Fibroblast of villous mesenchyme (primary cell): ENCODE data around the gene PIP4P1. TPM values are rescaled to one million over a fixed set of nuclear protein-coding genes. Genes with fewer than 3 reads are reported as not detected.
A peak's percentile ranks its signal among the peaks of the same experiment; 100 is the strongest.

Source experiments
- DNase-seq: peaks from one replicate; pipeline ENCODE4 v3.0.0-alpha.2; 2010; ENCODE audit warnings: low read depth
- H3K4me3 ChIP-seq: 2 replicates; pipeline ENCODE4 v1.5.1; 2011; ENCODE audit warnings: low read depth, mild to moderate bottlenecking, low read length
- total RNA-seq: library from RNA; depleted of rRNA; stranded (reverse); fragments of >200 nt; gene quantifications from 2 replicates; pipeline ENCODE4 v1.2.3, GENCODE V29; 2012
- TF ChIP-seq, protein P1 (sequence below): IDR thresholded peaks from 2 replicates; pipeline ENCODE4 v1.5.1; 2012; ENCODE audit warnings: low read depth, mild to moderate bottlenecking, low read length; ENCODE audit not compliant: insufficient read depth

PIP4P1 gene
- total RNA-seq, 1 donor: 20.7 TPM

DNA sequence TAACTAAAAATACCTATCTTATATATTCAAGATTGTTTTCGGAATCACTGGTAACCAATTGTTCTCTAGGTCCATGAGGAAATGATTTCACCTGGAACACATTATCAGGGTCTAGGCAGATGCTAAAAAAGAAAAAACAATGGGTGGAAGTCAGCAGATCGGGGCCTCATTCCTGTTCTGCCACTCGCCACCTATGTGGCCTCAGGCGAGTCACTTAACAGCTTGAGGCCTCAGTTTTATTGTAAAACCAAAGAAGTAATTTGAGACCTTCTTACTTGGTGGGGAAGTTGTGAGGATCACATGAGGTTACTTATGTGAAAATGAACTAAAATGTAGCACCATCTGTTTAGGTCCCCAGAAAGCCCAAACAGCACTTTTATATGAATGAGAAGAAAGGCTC is 37.9 kb upstream of the PIP4P1 start:
- no peak overlapping the region for H3K4me3 ChIP-seq
- DNase-seq: no peak
- TF ChIP-seq, protein P1, sequence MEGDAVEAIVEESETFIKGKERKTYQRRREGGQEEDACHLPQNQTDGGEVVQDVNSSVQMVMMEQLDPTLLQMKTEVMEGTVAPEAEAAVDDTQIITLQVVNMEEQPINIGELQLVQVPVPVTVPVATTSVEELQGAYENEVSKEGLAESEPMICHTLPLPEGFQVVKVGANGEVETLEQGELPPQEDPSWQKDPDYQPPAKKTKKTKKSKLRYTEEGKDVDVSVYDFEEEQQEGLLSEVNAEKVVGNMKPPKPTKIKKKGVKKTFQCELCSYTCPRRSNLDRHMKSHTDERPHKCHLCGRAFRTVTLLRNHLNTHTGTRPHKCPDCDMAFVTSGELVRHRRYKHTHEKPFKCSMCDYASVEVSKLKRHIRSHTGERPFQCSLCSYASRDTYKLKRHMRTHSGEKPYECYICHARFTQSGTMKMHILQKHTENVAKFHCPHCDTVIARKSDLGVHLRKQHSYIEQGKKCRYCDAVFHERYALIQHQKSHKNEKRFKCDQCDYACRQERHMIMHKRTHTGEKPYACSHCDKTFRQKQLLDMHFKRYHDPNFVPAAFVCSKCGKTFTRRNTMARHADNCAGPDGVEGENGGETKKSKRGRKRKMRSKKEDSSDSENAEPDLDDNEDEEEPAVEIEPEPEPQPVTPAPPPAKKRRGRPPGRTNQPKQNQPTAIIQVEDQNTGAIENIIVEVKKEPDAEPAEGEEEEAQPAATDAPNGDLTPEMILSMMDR: no peak

DNA sequence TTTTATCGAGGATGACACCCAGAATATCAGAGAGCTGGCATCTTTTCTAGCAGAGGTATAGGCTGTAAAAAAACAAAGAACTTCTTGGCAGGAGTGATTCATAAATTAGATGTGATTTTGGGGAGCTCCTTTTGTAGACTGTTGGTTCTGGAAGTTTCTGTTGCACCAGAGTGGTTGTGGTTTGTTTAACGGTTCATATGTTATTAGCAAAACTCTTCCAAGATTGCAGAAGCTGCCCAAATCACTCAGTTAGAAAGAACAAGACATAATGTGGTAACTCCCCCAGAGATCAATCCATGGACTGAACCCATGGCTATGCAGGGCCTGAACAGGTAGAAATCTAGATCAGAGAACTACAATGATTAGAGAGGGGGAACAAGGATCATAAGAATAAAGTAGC is 37.4 kb upstream of the PIP4P1 start:
- DNase-seq: no peak
- TF ChIP-seq, protein P1: no peak
- H3K4me3 ChIP-seq: no peak overlapping the region

DNA sequence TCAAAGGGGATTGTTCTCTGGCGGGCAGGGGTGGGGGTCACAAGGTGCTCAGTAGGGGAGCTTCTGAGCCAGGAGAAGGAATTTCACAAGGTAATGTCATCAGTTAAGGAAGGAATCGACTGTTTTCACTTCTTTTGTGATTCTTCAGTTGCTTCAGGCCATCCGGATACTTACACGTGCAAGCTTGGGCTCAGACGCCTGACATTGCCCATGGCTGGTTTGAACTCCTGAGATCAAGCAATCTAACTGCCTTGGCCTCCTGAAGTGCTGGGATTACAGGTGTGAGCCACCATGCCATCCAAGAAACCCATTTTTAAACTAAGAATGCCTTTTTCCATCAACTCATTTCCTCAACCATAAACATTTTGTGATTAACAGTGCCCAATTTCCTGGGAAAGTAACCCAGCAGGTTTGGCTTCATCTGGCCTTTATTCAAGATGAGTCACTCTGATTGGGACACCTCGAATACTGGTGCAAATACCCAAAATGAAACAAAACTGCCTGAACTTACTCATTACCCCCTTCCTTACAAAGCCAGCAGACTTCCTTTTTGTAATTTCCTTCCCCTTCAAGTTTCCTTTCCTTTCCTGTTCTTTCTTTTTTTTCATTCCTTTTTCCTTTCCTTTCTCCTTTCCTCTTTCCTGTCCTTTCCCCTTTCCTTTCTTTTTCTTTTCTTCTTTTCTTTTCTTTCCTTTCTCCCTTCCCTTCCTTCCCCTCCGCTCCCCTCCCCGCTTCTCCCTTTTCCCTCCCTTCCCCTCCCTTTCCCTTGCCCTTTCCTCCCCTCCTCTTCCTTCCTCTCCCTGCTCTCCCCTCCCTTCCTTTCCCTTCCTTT is 33.9 kb upstream of the PIP4P1 start:
- TF ChIP-seq, protein P1: no peak
- H3K4me3 ChIP-seq: no peak overlapping the region
- peak; percentile 31 for DNase-seq

DNA sequence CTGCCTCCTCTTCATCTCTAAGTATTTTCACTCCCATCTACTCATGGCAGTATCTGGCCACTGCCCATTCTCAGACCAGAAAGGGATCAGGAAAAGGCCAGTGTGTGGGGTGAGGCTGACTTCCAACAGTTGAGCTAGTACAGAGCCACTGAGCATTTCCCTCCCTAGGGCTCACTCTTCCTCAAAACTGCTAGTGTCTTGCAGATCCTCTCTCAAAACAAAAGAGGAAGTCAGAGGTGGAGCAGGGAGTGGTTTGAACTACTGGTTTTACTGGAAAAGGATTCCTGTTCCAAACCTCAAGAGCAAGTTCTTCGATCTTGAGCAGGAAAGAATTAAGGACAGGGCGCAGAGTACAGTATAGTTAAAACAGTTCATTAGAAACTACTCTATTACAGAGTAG is 32.4 kb upstream of the PIP4P1 start:
- H3K4me3 ChIP-seq: no peak overlapping the region
- TF ChIP-seq, protein P1: no peak
- DNase-seq: no peak

DNA sequence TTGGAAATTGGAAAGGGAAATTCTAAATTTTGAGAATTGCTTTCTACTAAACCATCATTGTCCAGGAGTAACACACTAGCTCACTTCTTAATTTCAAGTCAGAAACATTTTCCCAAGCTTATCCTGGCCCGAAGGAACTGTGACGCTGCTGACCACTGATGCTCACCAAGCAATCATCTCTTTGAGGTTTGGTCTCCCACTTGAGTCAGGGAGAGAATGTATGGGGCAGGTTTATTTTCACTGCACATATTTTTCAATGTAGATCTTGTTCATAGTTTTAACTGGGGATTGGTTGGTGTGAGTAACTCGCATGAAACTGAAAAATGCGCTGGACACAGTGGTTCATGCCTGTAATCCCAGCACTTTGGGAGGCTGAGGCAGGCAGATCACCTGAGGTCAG is 31.3 kb upstream of the PIP4P1 start:
- no peak overlapping the region for H3K4me3 ChIP-seq
- TF ChIP-seq, protein P1: no peak
- no peak for DNase-seq

DNA sequence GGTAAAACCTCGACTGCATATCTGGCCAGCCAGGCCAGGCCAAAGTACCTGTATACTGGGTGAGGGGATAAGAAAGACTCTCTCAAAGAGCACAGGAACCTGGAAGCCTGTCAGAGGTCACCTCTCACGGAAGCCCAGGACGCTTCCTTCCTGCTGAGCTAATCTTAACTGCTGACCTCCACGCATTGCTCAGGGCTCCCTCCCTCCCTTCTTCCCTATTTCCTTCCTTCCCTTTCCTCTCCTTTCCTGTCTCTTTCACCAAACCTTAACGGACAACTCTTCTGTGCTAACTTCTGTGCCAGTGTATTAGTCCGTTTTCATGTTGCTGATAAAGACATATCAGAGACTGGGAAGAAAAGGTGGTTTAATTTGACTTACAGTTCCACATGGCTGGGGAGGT is 29.3 kb upstream of the PIP4P1 start:
- no peak for DNase-seq
- TF ChIP-seq, protein P1: no peak
- H3K4me3 ChIP-seq: no peak overlapping the region
